HEK293T (cell line): ENCODE data around the gene POLR2E.

Experiments
- CTCF ChIA-PET: fragments of 350-600 bp; formaldehyde crosslinking; extraction: SDS; loops from one replicate; lab custom pipeline; 2021; ENCODE audit warnings: antibody characterized with exemption, inconsistent platforms; lab: Yijun Ruan, JAX
- POLR2A ChIA-PET: fragments of 350-600 bp; formaldehyde crosslinking; extraction: SDS; loops from one replicate; lab custom pipeline; 2020; ENCODE audit warnings: antibody characterized with exemption, inconsistent platforms; lab: Yijun Ruan, JAX
- DNase-seq: peaks from one replicate; pipeline ENCODE4 v3.0.0; 2012; ENCODE audit warnings: mixed read lengths; ENCODE audit errors: extremely low spot score
- ARNT ChIP-seq: fragments of 450-650 bp; IDR thresholded peaks from 2 replicates; pipeline ENCODE4 v1.6.1; 2017; ENCODE audit warnings: mild to moderate bottlenecking
- BHLHE40 ChIP-seq: fragments of 450-650 bp; IDR thresholded peaks from 2 replicates; pipeline ENCODE4 v1.6.1; 2016; ENCODE audit warnings: mild to moderate bottlenecking, moderate library complexity, borderline replicate concordance
- CTBP1 ChIP-seq: fragments of 450-650 bp; IDR thresholded peaks from 2 replicates; pipeline ENCODE4 v1.6.1; 2016; ENCODE audit warnings: borderline replicate concordance
- ELF4 ChIP-seq: fragments of 450-650 bp; IDR thresholded peaks from 2 replicates; pipeline ENCODE4 v1.6.1; 2017; ENCODE audit warnings: antibody characterized with exemption
- FOXA1 ChIP-seq: fragments of 450-650 bp; IDR thresholded peaks from 2 replicates; pipeline ENCODE4 v1.6.1; 2016; ENCODE audit warnings: mild to moderate bottlenecking
- FOXK2 ChIP-seq: fragments of 450-650 bp; IDR thresholded peaks from 2 replicates; pipeline ENCODE4 v1.6.1; 2016; ENCODE audit warnings: mild to moderate bottlenecking
- FOXM1 ChIP-seq: fragments of 450-650 bp; IDR thresholded peaks from 2 replicates; pipeline ENCODE4 v1.6.1; 2017; ENCODE audit warnings: mild to moderate bottlenecking, borderline replicate concordance
- HDGF ChIP-seq: fragments of 450-650 bp; IDR thresholded peaks from 2 replicates; pipeline ENCODE4 v1.6.1; 2017; ENCODE audit warnings: antibody characterized with exemption, borderline replicate concordance
- L3MBTL2 ChIP-seq: fragments of 450-650 bp; conservative IDR thresholded peaks from 2 replicates; pipeline ENCODE4 v1.6.1; 2016; ENCODE audit warnings: mild to moderate bottlenecking
- LEF1 ChIP-seq: fragments of 450-650 bp; IDR thresholded peaks from 2 replicates; pipeline ENCODE4 v1.6.1; 2017; ENCODE audit warnings: mild to moderate bottlenecking, borderline replicate concordance
- NFRKB ChIP-seq: fragments of 450-650 bp; IDR thresholded peaks from 2 replicates; pipeline ENCODE4 v1.6.1; 2016; ENCODE audit warnings: mild to moderate bottlenecking, moderate library complexity
- PKNOX1 ChIP-seq: fragments of 450-650 bp; IDR thresholded peaks from 2 replicates; pipeline ENCODE4 v1.6.1; 2016
- SP1 ChIP-seq: fragments of 450-650 bp; IDR thresholded peaks from 2 replicates; pipeline ENCODE4 v1.6.1; 2017
- SUZ12 ChIP-seq: fragments of 450-650 bp; IDR thresholded peaks from 2 replicates; pipeline ENCODE4 v1.6.1; 2016; ENCODE audit warnings: mild to moderate bottlenecking
- TARDBP ChIP-seq: fragments of 450-650 bp; IDR thresholded peaks from 2 replicates; pipeline ENCODE4 v1.6.1; 2016
- ZNF384 ChIP-seq: fragments of 450-650 bp; IDR thresholded peaks from 2 replicates; pipeline ENCODE4 v1.6.1; 2016

The POLR2E gene

GRCh38 chr19:1138121-1138520 is 42.9 kb upstream of the POLR2E start:
- TF ChIP-seq SUZ12 (no peak), LEF1 (no peak), NFRKB (no peak), TARDBP (no peak), FOXK2 (no peak), FOXM1 (no peak), FOXA1 (no peak), BHLHE40 (no peak), HDGF (no peak), SP1 (no peak), ARNT (no peak), PKNOX1 (no peak), ELF4 (no peak)
- no peak for DNase-seq
- ChIA-PET CTCF (no interaction called here), POLR2A (no interaction called here)

- ChIA-PET POLR2A (no interaction called here), CTCF (no interaction called here)
- DNase-seq, result no peak
- TF ChIP-seq PKNOX1 (no peak), CTBP1 (no peak)
Measured at GRCh38 chr19:1136621-1137317, 41.6 kb upstream of the POLR2E start.

GRCh38 chr19:1136201-1136600 is 41.0 kb upstream of the POLR2E start:
- POLR2A ChIA-PET, result no interaction called here
- no peak for DNase-seq
- no peak for TF ChIP-seq SUZ12
- no peak for TF ChIP-seq CTBP1
- TF ChIP-seq ELF4, result no peak
- TF ChIP-seq BHLHE40, result no peak
- no peak for TF ChIP-seq HDGF
- TF ChIP-seq L3MBTL2, result no peak
- TF ChIP-seq PKNOX1, result no peak
- TF ChIP-seq FOXM1, result no peak
- CTCF ChIA-PET, result no interaction called here

GRCh38 chr19:1135454-1135853 is 40.3 kb upstream of the POLR2E start:
- DNase-seq, result no peak
- TF ChIP-seq NFRKB (no peak), FOXA1 (no peak), ZNF384 (no peak), TARDBP (no peak), FOXM1 (no peak), BHLHE40 (no peak), HDGF (no peak), LEF1 (no peak), CTBP1 (no peak), PKNOX1 (no peak), ARNT (no peak), FOXK2 (no peak), ELF4 (no peak), SP1 (no peak), SUZ12 (no peak), L3MBTL2 (no peak)
- CTCF ChIA-PET, result no interaction called here
- POLR2A ChIA-PET, result no interaction called here

GRCh38 chr19:1134431-1134830 is 39.3 kb upstream of the POLR2E start:
- ChIA-PET CTCF (no interaction called here), POLR2A (no interaction called here)
- DNase-seq, result no peak
- TF ChIP-seq LEF1 (no peak), ARNT (no peak), NFRKB (no peak), SUZ12 (no peak), FOXK2 (no peak), FOXM1 (no peak), ZNF384 (no peak)

- TF ChIP-seq L3MBTL2 (no peak), ARNT (no peak), FOXM1 (no peak)
- ChIA-PET POLR2A (no interaction called here), CTCF (no interaction called here)
- DNase-seq, result peak; percentile 42
Measured at GRCh38 chr19:1133471-1133929, 38.3 kb upstream of the POLR2E start.
